Keratinocyte (primary cell): Measurements from ENCODE around the gene NEDD8. TPM values are rescaled to one million over a fixed set of nuclear protein-coding genes. Genes with fewer than 3 reads are reported as not detected.

Experiments
- DNase-seq: peaks from one replicate; pipeline ENCODE4 v3.0.0-alpha.2; 2011; ENCODE audit warnings: low read depth, missing footprints, low spot score
- FAIRE-seq: peaks from 2 replicates; lab custom pipeline; 2011; peaks lifted over from hg19 to GRCh38; lab: Jason Lieb, UNC
- H2AFZ ChIP-seq: 2 replicates; pipeline ENCODE4 v1.6.0; 2012; ENCODE audit warnings: low read length, control low read depth, inconsistent platforms; ENCODE audit not compliant: control insufficient read depth
- H3K27ac ChIP-seq: 2 replicates; pipeline ENCODE4 v1.5.1; 2011; ENCODE audit warnings: low read length; ENCODE audit not compliant: control insufficient read depth, insufficient read depth
- H3K27me3 ChIP-seq: 3 replicates; pipeline ENCODE4 v1.6.0; 2011; ENCODE audit warnings: low read length; ENCODE audit not compliant: control insufficient read depth, insufficient read depth; ENCODE audit errors: extremely low read depth
- H3K36me3 ChIP-seq, 2 experiments: 2 replicates in 1 of 2; 3 replicates in 1 of 2; pipeline ENCODE4 v1.5.1; 2011; ENCODE audit warnings: low read length in 2 of 2, mild to moderate bottlenecking in 1 of 2; ENCODE audit not compliant: control insufficient read depth in 2 of 2, insufficient read depth in 2 of 2; ENCODE audit errors: extremely low read depth in 1 of 2
- H3K4me1 ChIP-seq: 3 replicates; pipeline ENCODE4 v1.5.1; 2011; ENCODE audit warnings: low read length; ENCODE audit not compliant: control insufficient read depth, insufficient read depth; ENCODE audit errors: extremely low read depth
- H3K4me2 ChIP-seq: 3 replicates; pipeline ENCODE4 v1.6.0; 2011; ENCODE audit warnings: low read depth, low read length; ENCODE audit not compliant: control insufficient read depth, insufficient read depth; ENCODE audit errors: extremely low read depth
- H3K4me3 ChIP-seq, 3 experiments: fragments of 200-600 bp in 1 of 3; sonication (generic) in 1 of 3; 2 replicates in 2 of 3; 3 replicates in 1 of 3; pipeline ENCODE4 v1.5.1; 2011 to 2016; ENCODE audit warnings: low read length in 3 of 3, mild to moderate bottlenecking in 3 of 3, control low read depth in 2 of 3, inconsistent platforms in 1 of 3, low read depth in 1 of 3, mixed read lengths in 1 of 3, mixed run types in 1 of 3, moderate library complexity in 1 of 3; ENCODE audit not compliant: control insufficient read depth in 2 of 3, insufficient read depth in 2 of 3; ENCODE audit errors: extremely low read depth in 1 of 3
- H3K79me2 ChIP-seq: 2 replicates; pipeline ENCODE4 v1.6.0; 2012; ENCODE audit warnings: low read length; ENCODE audit not compliant: control insufficient read depth, insufficient read depth
- H3K9ac ChIP-seq: 3 replicates; pipeline ENCODE4 v1.6.0; 2011; ENCODE audit warnings: low read length; ENCODE audit not compliant: control insufficient read depth, insufficient read depth; ENCODE audit errors: extremely low read depth
- H3K9me1 ChIP-seq: 3 replicates; pipeline ENCODE4 v1.6.0; 2011; ENCODE audit warnings: low read length; ENCODE audit not compliant: control insufficient read depth, insufficient read depth; ENCODE audit errors: extremely low read depth
- H3K9me3 ChIP-seq: 2 replicates; pipeline ENCODE4 v1.5.1; 2012; ENCODE audit warnings: low read depth, low read length; ENCODE audit not compliant: control insufficient read depth
- H4K20me1 ChIP-seq: 3 replicates; pipeline ENCODE4 v1.6.0; 2011; ENCODE audit warnings: low read length; ENCODE audit not compliant: control insufficient read depth, insufficient read depth; ENCODE audit errors: extremely low read depth
- EZH2 ChIP-seq: IDR thresholded peaks from one replicate; pipeline ENCODE4 v1.6.1; 2012; ENCODE audit warnings: inconsistent platforms, mild to moderate bottlenecking, low read length, moderate library complexity
- dilution Hi-C: fragments of 300-500 bp; cut with MboI; formaldehyde crosslinking; loops from one replicate; pipeline ENCODE4 v1.7.0; 2020; ENCODE audit warnings: low sequenced_read_pairs; ENCODE audit not compliant: extremely low pct_ligation_motif_present
- polyA plus RNA-seq, 5 experiments: library from polyadenylated mRNA; depleted of rRNA in 3 of 5; stranded (reverse) in 3 of 5; stranded (forward) in 1 of 5; unstranded in 1 of 5; fragments of >200 nt; gene quantifications; 1 replicate in 1 of 5; 2 replicates in 3 of 5; 3 replicates in 1 of 5; pipeline versions ENCODE4 v1.2.1 to v1.2.3, GENCODE V29; 2011 to 2012; ENCODE audit warnings: missing spikeins in 2 of 5, low read depth in 1 of 5, low replicate concordance in 1 of 5
- TF ChIP-seq, protein P1 (sequence below), 3 experiments: IDR thresholded peaks in 1 of 3; conservative IDR thresholded peaks in 1 of 3; optimal IDR thresholded peaks in 1 of 3; 2 replicates in 2 of 3; 3 replicates in 1 of 3; pipeline versions ENCODE3 to v1.5.1; 2011; ENCODE audit warnings: low read length in 3 of 3, mild to moderate bottlenecking in 3 of 3, moderate library complexity in 2 of 3, control low read depth in 1 of 3, inconsistent platforms in 1 of 3; ENCODE audit not compliant: insufficient read depth in 2 of 3; ENCODE audit errors: extremely low read depth in 1 of 3

The NEDD8 gene
- polyA plus RNA-seq, 1 donor (not counting 4 experiments of a cell fraction or from before 2014, with no cell fraction given) = 509 TPM

DNA sequence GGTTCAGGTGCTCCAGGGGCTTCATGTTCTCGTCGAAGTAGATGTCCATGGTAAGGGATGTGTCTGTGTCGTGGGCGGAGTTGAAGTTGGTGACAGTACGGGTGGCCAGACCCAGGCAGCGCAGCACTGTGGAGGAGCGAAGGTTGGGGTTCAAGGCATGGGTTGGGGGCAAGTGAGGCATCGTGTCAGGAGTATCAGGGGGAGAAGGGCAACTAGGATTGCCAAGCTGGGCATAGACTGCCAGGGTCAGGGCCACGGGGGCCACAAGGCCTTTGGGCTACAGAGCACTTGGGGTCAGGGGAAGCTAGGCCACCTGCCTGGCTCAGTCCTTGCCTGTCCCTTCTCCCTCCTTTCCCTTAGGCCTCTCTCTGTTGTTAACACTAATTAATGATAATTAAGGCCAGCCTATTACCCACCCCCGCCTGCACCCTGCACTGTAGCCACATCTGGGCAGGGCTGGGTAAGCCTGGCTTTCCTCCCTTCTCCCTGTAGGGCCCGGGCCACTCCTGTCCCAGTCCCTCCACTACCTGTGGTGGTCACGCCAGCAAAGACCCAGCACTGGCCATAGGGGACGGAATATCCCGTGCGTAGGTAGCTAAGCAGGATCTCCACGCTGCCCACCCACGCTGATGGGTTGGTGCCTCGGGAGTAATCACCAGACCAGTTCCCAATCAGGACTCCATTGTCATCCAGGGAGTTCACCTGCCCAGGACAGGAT is 26.5 kb upstream of the NEDD8 start:
- DNase-seq (no peak), FAIRE-seq (no peak)
- Histone ChIP-seq H3K79me2 (no peaks in the 10 kb centered on the region), H3K9ac (no peak overlapping the region), H3K27ac (no peak overlapping the region), H3K9me3 (no peaks in the 10 kb centered on the region), H3K9me1 (no peaks in the 10 kb centered on the region), H3K4me2 (peak overlapping the region; percentile 45), H3K4me1 (peaks cover 19% of the 10 kb centered on the region), H3K27me3 (no peaks in the 10 kb centered on the region), H3K36me3 (peaks cover 12 to 18% of the 10 kb centered on the region in 2 experiments), H2AFZ (peak overlapping the region; percentile 71), H3K4me3 (peak overlapping the region in 1 of 3 experiments; percentile 27), H4K20me1 (no peaks in the 10 kb centered on the region)
- dilution Hi-C loops = no loop called here
- no peak for TF ChIP-seq EZH2
- TF ChIP-seq, protein P1, sequence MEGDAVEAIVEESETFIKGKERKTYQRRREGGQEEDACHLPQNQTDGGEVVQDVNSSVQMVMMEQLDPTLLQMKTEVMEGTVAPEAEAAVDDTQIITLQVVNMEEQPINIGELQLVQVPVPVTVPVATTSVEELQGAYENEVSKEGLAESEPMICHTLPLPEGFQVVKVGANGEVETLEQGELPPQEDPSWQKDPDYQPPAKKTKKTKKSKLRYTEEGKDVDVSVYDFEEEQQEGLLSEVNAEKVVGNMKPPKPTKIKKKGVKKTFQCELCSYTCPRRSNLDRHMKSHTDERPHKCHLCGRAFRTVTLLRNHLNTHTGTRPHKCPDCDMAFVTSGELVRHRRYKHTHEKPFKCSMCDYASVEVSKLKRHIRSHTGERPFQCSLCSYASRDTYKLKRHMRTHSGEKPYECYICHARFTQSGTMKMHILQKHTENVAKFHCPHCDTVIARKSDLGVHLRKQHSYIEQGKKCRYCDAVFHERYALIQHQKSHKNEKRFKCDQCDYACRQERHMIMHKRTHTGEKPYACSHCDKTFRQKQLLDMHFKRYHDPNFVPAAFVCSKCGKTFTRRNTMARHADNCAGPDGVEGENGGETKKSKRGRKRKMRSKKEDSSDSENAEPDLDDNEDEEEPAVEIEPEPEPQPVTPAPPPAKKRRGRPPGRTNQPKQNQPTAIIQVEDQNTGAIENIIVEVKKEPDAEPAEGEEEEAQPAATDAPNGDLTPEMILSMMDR (optimal IDR thresholded peaks at IDR 0.05 in 1 of 3, IDR thresholded peaks at IDR 0.05 in 1 of 3, conservative IDR thresholded peaks at IDR 0.05 in 1 of 3; ENCODE audit: extremely low read depth in 1 of 3, insufficient read depth in 2 of 3, low read length in 3 of 3) = no peak

DNA sequence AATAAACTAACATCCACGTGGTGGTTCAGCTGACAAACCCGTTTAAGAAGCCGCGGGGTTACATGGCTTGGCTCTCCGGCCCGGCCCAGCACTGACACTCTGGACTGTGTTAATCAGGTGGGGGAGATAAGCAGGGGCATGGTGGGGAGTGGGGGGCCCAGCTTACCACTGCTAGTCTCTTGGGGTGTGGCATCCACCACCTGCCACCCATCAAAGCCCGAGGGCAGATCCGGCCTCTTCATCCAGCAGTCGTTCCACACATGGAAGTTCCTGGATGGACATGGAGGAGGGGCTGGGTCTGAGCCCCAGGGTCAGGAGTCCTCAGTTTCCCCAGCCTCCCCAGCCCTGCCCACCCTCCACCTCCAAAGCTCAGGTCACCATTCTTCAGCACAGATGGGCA is 26.0 kb upstream of the NEDD8 start:
- Histone ChIP-seq H3K27me3 (no peaks in the 10 kb centered on the region), H3K27ac (no peak overlapping the region), H3K4me2 (no peak overlapping the region), H2AFZ (no peak overlapping the region), H3K9ac (no peak overlapping the region), H3K9me3 (no peaks in the 10 kb centered on the region), H3K4me3 (no peak overlapping the region), H3K36me3 (peaks cover 12 to 18% of the 10 kb centered on the region in 2 experiments), H3K9me1 (no peaks in the 10 kb centered on the region), H4K20me1 (no peaks in the 10 kb centered on the region), H3K4me1 (peaks cover 13% of the 10 kb centered on the region), H3K79me2 (no peaks in the 10 kb centered on the region)
- TF ChIP-seq, protein P1 (optimal IDR thresholded peaks at IDR 0.05 in 1 of 3, IDR thresholded peaks at IDR 0.05 in 1 of 3, conservative IDR thresholded peaks at IDR 0.05 in 1 of 3; ENCODE audit: extremely low read depth in 1 of 3, insufficient read depth in 2 of 3, low read length in 3 of 3) = no peak
- DNase-seq = no peak
- dilution Hi-C loops = no loop called here
- FAIRE-seq = no peak
